Activated CD4-positive, alpha-beta T cell treated with anti-CD3 and anti-CD28 coated beads, Interleukin-2, Interleukin-6, amounts not matched to agents 100 ng/mL and 50 ng/mL, durations not matched to agents 16 hours and 8 hours (primary cell): Measurements from ENCODE around the gene MTFMT.
A peak's percentile ranks its signal among the peaks of the same experiment; 100 is the strongest.
"Not testable (repeated sequence)": the region's sequence is repeated elsewhere in the genome, so short reads cannot be mapped to it uniquely, and the experiment has no call there.

Experiments used
- DNase-seq: peaks from one replicate; pipeline ENCODE4 v3.0.0-alpha.2; 2020

Gene MTFMT

GRCh38 chr15:65059931-65060596 is 30.6 kb upstream of the MTFMT start:
- no peak for DNase-seq

- no peak for DNase-seq
Observed at GRCh38 chr15:65059369-65059750, 29.9 kb upstream of the MTFMT start.

- DNase-seq = no peak
Observed at GRCh38 chr15:65058394-65059368, 29.2 kb upstream of the MTFMT start.

GRCh38 chr15:65057549-65057940 is 28.1 kb upstream of the MTFMT start:
- DNase-seq = no peak

GRCh38 chr15:65056868-65057548 is 27.6 kb upstream of the MTFMT start:
- no peak for DNase-seq

GRCh38 chr15:65056106-65056505 is 26.7 kb upstream of the MTFMT start:
- no peak for DNase-seq

GRCh38 chr15:65055201-65055870 is 25.9 kb upstream of the MTFMT start:
- DNase-seq = no peak

- peak; percentile 70 for DNase-seq
Observed at GRCh38 chr15:65054333-65055200, 25.1 kb upstream of the MTFMT start.

- no peak for DNase-seq
Observed at GRCh38 chr15:65052956-65053355, 23.5 kb upstream of the MTFMT start.

GRCh38 chr15:65051266-65051665 is 21.8 kb upstream of the MTFMT start:
- no peak for DNase-seq

- DNase-seq = no peak
Observed at GRCh38 chr15:65050270-65050669, 20.8 kb upstream of the MTFMT start.

- peak; percentile 89 for DNase-seq
Observed at GRCh38 chr15:65049418-65049840, 20.0 kb upstream of the MTFMT start.

GRCh38 chr15:65048241-65048640 is 18.8 kb upstream of the MTFMT start:
- DNase-seq = no peak

GRCh38 chr15:65044724-65045481 is 15.5 kb upstream of the MTFMT start, which contains the start of gene SLC51B:
SLC51B (plus strand) TSS chr15:65045387; CDS start chr15:65050005, 4,618 bp downstream.
- no peak for DNase-seq

GRCh38 chr15:65044218-65044617 is 14.8 kb upstream of the MTFMT start:
- DNase-seq = not testable (repeated sequence)

GRCh38 chr15:65042776-65043327 is 13.4 kb upstream of the MTFMT start:
- DNase-seq = no peak

GRCh38 chr15:65041787-65042186 is 12.3 kb upstream of the MTFMT start:
- no peak for DNase-seq

GRCh38 chr15:65040461-65040860 is 11.0 kb upstream of the MTFMT start:
- no peak for DNase-seq

GRCh38 chr15:65038836-65039235 is 9.4 kb upstream of the MTFMT start:
- DNase-seq = no peak

GRCh38 chr15:65038428-65038827 is 9.0 kb upstream of the MTFMT start:
- no peak for DNase-seq

GRCh38 chr15:65037309-65037708 is 7.9 kb upstream of the MTFMT start:
- no peak for DNase-seq
